ENCODE results near the gene TLE4.

TLE4 gene

GRCh38 chr9:79573412-79573923, 1.7 kb downstream of the TLE4 start:
- peak overlapping the region; percentile 81 for H3K4me3 ChIP-seq (ENCODE audit: low read depth, low read length)
- TF ChIP-seq, protein P1, sequence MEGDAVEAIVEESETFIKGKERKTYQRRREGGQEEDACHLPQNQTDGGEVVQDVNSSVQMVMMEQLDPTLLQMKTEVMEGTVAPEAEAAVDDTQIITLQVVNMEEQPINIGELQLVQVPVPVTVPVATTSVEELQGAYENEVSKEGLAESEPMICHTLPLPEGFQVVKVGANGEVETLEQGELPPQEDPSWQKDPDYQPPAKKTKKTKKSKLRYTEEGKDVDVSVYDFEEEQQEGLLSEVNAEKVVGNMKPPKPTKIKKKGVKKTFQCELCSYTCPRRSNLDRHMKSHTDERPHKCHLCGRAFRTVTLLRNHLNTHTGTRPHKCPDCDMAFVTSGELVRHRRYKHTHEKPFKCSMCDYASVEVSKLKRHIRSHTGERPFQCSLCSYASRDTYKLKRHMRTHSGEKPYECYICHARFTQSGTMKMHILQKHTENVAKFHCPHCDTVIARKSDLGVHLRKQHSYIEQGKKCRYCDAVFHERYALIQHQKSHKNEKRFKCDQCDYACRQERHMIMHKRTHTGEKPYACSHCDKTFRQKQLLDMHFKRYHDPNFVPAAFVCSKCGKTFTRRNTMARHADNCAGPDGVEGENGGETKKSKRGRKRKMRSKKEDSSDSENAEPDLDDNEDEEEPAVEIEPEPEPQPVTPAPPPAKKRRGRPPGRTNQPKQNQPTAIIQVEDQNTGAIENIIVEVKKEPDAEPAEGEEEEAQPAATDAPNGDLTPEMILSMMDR (IDR thresholded peaks at IDR 0.05; ENCODE audit: low read depth, low read length): no peak

DNA sequence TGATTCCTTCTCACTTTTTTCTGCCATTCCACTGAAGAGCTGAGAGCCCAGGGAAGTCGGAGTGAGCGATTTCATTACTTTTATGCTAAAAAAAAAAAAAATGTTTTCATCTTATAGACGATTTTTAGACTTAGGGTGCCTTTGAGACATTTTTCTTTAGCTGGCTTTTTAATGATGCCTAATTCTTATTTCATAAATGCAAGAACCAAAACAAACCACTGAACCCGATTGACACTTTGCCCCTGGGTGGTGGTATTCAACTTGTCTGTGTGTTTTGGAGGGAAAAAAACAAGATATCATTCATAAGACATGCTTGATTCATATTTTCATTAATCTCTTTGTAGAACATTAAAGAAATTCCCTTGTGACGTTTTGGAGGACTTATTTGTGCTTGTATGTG, 2.4 kb downstream of the TLE4 start:
- TF ChIP-seq, protein P1 (IDR thresholded peaks at IDR 0.05; ENCODE audit: low read depth, low read length): no peak
- peak overlapping the region; percentile 81 for H3K4me3 ChIP-seq (ENCODE audit: low read depth, low read length)

DNA sequence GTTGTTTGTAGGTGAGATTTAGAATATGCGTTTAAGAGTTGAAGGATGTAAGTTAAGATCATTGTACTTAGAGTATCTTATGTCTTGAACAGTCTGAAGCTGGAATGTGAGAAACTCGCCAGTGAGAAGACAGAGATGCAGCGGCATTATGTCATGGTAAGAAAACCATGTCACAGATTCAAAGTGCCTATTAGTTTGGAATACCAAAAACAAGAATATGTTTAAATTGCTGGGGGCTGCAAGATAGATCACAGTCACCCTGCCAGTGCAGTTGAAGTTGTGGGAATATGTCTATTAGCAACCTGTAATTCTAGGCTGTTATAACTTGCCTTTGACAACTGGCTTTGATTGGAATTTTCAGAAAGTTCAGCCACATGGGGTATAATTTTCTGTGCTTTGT, 3.0 kb downstream of the TLE4 start:
- TF ChIP-seq, protein P1 (IDR thresholded peaks at IDR 0.05; ENCODE audit: low read depth, low read length): no peak
- H3K4me3 ChIP-seq (ENCODE audit: low read depth, low read length): peak overlapping the region; percentile 81

DNA sequence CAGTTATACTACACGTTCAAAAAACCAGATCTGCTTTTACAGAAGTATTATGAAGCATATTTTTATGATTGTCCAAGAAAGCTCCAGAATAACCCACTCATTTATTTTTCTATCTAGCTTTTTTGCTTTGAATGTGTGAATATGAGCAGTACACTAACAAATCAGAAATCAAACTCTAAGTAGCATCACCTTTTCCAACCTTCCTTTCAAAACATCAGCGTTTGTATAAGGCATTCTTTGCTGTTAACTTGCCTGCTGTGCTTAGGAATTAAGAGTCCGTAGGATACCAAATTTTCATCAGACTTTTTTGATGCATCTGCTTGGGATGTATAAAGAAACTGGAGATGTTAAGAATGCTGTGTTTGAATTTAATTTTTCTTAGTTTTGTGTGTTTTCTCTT, 3.8 kb downstream of the TLE4 start:
- TF ChIP-seq, protein P1 (IDR thresholded peaks at IDR 0.05; ENCODE audit: low read depth, low read length): no peak
- H3K4me3 ChIP-seq (ENCODE audit: low read depth, low read length): no peak overlapping the region

DNA sequence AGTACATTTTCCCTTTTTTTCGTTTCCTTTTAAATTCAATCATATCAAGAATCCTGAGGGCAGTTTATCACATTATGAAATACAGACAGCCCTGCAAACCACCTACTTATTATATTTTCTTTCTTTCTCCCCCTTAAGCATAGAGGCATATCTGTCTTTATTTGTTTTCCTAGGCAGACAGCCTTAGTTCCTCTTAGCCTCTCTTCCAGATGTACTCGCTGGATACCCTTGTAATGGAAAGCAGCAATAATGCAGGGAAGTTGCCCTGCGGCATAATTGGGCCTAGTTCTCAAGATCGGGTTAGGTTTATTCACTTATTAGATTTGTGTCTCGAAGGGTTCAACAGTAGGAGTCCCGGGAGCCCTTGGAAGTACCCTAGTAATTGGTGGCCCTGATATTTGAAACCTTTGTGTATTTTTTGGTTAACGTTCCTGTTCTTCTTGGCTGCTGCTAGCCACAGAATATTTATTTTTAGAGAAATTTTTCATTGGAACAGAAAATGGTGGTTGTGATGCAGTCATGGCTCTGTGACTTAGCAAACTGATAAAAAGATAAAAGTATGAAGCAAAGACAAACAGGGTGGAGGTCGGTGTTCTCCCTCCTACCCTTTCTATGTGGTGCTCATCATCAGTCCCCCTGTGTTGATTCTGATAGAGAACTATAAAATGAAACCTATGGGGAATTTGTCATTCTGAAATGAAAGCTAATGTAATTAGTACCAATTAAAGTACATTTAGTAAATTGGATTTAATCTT, 6.4 kb downstream of the TLE4 start:
- no peak overlapping the region for H3K4me3 ChIP-seq (ENCODE audit: low read depth, low read length)
- TF ChIP-seq, protein P1 (IDR thresholded peaks at IDR 0.05; ENCODE audit: low read depth, low read length): no peak

DNA sequence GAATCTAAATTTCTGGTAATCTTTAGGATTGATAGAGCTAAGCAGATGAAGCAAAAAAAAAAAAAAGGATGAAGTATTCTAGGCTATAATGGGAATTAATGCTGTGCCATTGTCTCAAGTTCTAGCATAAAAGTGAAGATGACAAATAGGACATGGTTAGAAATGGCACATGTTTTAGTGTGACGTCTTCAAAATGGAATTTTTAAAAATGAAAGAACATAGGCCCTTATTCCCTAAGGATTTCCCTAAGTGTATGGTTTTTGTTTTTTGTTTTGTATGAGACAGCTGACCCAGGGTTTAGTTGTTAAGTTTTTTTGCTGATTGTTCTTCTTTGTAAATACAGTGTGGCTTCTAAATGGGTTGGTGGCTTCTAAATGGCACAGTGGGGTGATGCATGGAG, 7.1 kb downstream of the TLE4 start:
- TF ChIP-seq, protein P1 (IDR thresholded peaks at IDR 0.05; ENCODE audit: low read depth, low read length): no peak
- no peak overlapping the region for H3K4me3 ChIP-seq (ENCODE audit: low read depth, low read length)

DNA sequence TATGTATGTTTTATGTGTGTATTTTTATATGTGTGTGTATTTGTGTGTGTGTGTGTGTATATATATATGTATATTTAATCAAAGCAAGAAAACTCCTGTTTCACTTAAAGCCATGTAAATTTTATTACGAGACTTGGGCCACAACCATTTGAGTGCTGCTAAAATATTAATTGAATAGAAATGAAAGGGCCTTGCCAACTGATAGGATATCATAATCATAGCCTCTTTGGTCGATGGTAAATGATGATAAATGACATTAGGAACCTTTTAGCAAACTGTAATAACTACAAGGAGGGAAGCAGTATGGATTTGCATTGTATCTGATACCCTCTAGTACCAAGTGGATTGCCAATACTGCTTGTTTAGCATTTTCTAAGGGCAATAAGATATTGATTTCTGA, 7.9 kb downstream of the TLE4 start:
- TF ChIP-seq, protein P1 (IDR thresholded peaks at IDR 0.05; ENCODE audit: low read depth, low read length): no peak
- H3K4me3 ChIP-seq (ENCODE audit: low read depth, low read length): no peak overlapping the region
